ENCODE measurements around the gene PKNOX2. TPM values are rescaled to one million over a fixed set of nuclear protein-coding genes. Genes with fewer than 3 reads are reported as not detected.

Gene PKNOX2
- total RNA-seq, 1 donor from 2014 or later = 4.0 TPM

DNA sequence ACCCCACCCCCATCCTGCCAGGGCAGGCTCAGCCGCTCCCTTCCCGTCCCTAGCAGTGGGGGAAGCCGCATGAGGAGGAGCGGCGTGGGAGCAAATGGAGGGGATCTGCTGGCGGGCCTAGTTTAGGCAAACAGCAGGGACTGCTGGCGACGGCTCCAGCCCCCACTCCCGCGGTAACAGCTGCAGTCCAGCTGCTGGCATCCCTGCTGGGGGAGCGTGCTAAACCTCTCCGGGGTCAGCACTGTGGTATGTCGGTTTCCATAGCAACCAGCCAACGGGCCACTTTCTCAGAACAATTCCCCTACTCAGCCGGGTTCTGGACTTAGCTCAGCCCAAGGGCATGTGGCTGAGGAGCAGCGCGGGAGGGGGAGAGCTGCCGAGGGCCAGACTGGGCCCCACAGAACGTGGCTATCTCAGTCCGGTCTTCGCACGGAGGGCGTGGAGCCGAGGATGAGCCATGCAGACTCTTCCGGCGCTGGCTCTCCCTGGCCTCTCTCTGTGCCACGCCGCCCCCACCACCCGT is 98.8 kb downstream of the PKNOX2 start:
- peak; percentile 93 for DNase-seq

DNA sequence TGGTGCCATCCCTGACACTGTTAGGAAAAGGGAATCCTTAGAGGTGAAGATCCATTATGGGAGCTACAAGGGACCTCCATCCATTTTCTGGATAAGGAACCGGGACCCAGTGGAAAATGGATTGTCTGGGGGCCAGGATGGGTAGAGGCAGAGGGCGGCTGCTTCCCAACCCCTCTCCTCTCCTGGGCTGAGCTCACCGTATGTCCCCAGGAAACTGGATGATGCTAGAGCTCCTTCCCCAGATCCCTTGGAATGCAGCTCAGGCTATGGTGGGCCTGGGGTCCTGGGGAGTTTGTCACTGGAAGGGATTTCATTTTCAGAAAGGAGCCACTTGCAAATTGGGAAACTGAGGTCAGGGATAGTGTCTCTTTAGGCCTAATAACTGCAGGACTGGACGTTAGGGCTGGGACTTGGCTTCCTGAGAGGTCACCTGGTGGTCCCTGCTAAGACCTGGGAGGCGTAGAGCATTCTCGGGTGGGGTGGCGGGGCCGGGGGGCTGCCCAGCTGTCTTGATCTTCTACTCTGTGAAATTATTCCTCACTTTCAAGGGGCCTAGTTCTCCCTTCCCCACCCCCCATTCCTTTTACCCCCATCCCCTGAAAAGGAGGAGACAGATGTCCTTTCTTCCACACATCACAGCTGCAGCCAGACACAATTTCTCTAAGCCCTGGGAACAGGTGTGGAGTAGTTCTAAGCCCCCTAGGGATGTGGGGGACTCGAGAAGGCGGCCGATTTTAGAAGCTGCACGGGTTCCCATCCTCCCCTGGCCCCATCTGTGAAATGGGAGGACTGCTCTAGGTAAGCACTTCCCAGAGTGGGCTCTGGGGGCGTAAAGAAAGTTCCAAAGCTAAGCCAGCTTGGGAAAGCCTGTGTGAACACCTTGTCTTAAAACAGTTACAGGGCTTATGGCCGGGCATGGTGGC is 99.8 kb downstream of the PKNOX2 start:
- no peak for DNase-seq

DNA sequence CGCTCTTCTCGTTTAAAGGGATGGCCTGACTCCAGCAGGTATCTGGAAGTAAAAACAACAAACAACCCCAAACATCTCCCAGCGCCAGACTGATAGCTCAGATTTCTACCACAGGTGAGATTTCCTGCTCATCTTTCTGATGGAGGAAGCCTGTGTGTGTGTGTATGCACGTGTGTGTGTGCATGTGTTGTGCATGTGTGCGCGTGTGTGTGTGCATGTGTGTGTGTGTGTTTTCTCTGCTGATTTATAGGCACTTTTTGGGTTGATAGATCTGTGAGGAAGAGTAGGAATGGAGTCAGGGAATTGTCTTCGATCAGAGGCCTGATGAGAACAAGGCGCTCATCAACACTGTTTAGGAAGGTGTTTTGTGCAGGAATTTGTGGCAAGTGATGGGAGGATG is 103.0 kb downstream of the PKNOX2 start:
- no peak for DNase-seq

DNA sequence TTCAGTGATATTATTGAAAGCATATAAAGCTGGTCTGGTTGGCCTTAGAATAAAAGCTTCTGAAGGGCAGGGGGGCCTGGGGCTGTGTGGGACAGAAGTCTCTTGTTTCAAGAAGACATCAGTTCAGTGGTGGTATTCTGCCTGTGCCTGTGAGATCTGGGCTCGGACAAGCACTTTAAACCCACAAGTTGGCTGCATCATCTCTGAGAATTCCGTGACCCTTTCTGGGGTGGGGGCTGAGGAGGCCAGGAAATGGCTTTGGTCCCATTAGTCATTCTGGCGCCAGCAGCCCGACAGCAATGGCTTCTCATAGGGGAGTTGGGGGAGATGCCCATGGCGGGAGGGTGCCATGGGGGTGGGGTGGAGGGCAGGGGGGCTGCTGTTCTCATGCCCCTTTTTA is 104.1 kb downstream of the PKNOX2 start:
- no peak for DNase-seq

DNA sequence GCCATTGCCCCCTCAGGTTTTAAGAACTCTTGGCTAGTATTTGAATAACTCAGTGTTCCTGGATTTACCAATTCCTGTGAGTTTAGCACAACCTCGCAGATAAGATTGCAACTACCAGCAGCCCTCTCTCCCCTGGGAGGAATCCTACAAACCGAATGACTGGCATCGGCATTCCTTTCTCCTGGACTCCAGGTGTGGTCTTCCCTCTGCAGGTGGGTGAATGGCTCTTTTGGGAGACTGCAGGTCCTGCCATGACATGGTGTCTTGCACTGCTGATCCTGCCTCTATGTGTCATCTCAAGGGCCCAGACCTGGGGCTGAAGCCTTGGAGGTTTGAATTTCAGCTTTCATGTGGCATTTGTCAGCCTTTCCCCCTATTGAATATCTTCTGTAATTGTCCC is 105.6 kb downstream of the PKNOX2 start:
- no peak for DNase-seq

DNA sequence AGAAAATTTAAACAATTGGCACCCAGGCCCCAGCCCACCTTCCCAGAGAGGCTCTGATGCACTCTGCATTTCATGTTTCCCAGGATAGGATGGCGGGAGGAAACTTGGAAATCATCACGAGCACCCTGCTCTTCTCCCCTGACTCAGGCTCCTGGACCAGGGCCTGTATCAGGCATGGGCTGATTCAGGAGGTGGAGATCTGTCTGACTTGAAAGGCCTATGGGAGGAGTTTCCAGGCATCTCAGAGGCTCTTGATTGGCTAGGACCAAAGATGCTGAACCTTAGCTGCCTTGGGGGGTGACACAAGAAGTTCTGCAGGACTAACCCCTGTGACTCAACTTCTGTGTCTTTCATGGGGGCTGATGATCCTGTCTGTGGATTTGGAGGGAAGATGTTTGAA is 106.2 kb downstream of the PKNOX2 start:
- DNase-seq = no peak

DNA sequence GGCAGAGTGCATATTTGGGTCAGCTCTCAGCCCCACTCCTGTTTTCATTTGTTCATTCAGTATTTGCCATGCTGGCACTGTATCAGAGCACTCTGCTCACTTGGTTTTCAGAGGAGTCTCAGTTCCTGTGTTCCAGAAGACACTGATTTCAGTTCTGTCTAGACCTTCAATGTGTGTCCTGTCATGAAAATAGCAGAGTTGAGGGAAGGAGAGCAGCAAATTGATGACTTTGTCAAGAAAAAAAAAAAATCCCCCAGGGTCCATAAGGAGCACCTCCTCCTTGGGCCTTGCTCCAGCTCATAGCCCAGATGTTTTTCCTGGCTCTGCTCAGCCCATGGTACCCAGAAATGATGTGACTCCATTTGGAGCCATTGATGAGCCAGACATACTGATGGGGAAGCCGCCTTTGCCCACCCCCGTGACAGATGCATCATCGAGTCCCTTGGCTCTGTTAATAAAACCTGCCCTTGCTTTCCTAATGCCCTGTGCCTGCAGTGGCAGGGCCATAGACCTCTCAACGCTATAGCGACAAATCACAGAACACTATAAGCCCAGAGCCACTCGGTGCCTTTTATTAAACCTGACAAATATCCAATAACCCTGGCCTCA is 107.0 kb downstream of the PKNOX2 start:
- DNase-seq = no peak

DNA sequence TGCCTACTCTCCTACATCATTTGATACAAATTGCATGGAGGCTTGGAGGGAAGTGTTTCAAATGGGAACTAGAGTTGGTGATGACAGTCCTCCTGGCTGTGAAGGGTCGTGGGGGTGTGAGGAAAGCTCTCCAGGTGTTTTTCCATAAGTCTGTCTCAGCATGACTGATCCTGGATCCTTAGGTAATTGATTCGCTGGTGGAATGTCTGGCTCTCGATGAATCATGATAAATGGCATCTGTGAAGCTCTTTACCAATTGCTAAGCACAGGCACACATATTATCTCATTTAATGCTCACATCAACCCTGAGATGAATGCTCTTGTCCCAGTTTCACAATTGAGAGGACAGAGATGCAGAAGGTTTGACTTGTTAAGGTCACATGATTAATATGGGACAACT is 107.5 kb downstream of the PKNOX2 start:
- DNase-seq = no peak

DNA sequence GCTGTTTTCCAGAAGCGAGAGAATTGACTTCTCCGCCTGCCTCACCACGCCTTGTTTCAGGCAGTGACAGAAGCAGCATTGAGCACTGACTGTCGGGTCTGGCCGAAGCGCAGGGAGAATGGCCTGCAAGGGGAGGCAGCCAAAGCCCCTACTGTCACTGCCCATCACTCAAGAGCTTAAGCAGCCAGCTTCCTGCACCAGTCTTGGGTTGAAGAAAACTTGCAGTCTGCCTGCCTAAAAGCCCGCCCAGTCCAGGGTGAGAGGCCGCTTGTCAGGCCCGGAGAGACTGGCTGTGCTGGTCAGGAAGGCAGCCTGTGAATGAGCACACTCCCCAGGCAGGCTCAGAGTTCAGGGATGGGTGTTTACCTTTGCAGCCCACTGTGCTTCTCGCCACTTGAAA is 108.3 kb downstream of the PKNOX2 start:
- no peak for DNase-seq

DNA sequence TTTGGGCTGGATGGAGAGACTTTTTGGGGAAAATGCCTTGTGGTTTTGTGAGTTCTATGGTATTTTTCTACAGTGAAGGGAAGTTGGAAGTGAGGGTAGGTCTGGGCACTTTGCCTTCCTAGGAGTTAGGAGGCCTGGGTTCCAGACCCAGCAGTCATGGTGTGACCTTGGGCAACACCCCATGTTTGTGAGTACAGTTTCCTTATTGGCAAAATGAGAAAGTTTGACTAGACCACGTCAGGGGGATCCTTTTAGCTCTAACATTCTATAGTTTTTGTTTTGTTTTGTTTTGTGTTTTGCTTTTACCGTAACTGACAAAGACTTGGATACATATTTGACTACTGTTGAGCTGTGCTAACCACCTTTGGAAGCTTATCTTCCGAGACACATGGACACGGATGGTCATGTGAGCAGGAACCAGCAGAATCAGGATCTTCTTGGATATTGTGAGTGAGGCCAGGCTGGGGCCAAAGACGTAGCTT is 109.0 kb downstream of the PKNOX2 start:
- DNase-seq = no peak

DNA sequence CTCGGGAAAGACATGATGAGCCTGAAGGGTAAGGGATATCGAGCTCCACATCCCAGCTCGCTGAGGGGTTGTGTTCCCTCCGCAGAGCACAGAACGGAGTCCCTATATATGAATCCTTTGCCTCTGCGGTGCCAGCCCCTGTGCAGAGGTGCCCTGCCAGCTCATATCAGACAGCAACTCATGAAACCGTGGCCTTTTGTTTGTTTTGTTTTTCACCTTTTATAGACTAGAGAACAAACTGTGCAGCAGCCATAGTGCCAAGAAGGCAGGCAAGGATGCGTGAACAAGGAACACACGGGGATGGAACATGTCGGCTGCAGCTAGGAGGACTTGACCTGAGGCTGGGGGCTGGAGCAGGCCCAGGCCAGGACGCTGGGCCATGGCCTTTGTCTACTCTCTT is 109.8 kb downstream of the PKNOX2 start:
- no peak for DNase-seq

DNA sequence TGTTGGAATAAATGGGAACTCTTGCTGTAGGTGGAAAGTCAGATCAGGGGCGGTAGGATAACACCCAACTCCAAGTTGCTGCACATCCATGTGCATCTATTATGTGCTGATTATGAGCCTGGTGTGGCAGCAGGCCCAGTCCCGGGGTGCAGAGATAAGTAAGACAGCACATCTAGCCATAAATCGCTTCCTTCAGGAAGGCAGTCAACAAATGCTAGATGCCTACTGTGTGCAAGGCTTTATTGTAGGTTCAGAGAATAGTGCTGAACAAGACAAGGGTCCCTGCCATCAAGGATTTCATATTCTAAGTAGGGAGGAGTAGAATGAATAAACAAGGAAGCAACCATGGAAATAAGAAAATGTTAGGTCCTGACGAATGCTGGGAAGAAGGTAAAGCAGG is 110.2 kb downstream of the PKNOX2 start:
- DNase-seq = no peak

DNA sequence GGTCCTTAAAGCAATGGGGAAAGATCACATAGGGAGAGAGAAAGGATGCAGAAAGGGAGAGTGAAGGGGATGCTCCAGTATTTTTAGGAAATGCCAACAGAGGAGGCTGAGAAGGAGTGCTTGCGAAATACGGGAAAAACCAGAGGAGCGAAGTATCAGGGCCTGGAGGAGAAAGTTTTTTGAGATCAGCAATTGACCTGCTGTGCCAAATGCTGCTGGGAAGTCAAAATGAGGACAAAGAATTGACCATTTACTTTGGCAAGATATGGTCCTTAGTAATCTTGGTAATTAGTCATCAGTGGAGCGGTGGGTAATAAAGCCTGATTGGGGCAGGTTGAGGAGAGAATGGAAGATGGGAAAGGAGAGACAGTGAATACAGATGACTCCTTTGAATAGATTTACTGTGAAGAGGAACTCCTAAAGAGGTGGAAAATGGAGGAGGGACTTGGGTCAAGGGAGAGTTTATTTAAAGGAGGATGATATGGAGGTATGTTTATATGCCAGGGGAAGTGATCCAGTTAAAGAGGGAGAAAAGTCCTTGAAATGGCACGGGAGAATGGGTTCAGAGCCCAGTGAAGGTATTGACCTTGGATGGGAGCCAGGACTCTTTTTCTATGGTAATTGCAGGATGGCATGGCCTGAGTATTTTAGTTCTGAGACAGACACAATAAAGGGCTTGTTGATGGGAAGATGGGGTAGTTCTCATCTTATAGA is 111.5 kb downstream of the PKNOX2 start:
- no peak for DNase-seq

DNA sequence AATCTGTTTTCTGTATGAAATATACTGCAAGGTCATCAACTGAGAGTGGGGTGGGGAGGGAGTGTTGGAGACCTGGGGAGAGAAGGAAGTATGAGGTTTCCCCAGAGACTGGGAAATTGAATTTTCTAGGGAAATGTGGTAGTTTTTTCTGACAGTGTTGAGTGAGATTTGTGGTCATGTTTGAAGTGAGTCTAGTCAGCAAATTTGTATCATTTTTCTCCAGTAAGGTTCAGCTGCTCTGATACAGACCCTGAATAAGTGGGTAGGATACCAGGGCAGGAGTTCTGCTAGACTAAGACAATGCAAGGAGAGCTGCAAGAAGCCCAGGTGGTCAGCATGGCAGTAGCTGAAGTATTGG is 112.0 kb downstream of the PKNOX2 start:
- DNase-seq = no peak

DNA sequence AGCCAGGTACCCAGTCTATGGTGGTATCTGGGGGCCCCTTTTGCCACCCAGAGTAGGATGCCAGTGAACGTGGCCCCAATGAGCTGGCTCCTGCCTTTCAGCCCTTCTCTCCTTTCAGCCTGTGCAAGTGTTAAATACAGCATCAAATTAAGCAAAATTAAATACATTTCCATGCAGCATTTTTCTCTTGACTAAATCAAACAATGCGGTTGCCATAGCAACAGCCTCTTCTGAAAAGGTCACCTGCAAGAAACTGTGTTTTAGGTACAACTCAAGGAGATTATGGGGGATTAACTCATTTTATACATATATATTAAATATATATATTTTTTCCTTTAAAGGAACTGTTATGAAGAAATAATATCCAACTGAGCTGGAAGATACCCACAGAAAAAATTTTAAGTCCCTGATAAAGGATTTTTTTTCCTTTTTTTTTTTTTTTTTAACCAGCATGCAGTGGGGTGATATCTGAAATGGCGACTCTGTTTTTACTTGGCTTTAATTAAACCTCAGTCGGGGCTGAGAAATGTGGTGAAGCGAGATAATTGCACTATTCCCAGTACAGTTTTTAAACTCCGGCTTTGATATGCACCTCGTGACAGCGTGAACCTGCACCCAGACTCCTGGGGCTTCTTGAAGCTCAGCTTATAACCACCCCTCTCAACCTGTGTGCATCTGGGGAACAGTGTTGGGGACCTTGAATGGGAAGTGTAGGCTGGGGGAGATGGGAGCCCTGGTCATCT is 115.3 kb downstream of the PKNOX2 start:
- no peak for DNase-seq

DNA sequence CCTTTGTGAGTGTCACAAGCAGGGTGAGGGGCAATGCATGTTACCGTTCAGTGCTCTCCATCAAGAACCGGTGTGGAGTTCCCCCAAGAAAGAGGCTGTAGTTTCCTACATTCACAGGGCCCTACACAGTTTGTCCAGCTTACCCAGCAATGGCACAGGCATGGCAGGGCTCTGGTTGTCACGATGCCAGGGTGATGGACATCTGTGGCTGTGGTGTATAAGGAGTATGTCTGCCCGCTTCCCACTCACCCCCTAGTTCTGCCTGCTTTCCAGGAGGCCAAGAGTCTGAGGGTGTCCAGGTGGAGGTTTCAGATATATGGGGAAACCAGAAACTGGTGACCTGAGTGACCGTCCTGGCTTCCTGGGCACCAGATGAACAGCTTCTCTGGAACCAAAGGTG is 116.1 kb downstream of the PKNOX2 start:
- DNase-seq = no peak

DNA sequence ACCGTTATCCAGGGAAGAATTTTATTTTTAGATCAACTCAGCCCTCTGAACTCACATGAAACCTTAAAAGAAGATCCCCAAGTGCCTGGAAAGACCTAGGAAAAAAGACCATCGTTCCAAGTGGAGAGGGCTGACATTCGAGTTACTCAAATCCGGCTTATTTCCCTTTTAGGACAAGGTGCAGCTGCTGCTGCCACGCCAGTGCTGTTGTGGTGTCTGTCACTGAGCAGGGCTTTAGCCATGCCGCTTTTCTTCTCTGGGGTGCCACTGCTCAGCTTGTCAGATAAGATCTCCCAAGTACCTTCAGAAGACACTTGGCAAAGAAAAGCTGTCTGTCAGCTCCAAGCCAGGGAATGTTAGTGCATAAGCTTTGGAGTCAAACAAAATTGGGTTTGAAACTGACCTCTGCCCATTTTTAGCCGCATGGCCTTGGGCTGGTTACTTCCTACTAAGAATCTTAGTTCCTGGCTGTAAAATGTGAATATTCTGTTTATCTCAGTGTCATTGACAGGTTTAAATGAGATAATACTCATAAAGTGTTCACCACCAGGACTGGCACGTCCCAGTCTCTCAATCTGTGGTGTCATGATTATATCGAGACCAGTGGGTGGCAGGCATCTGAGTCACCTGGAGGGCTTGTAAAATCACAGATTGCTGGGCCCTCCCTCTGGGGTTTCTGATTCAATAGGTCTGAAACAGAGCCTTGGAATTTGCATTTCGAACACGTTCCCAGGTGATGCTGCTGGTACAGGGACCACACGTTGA is 117.5 kb downstream of the PKNOX2 start:
- no peak for DNase-seq

DNA sequence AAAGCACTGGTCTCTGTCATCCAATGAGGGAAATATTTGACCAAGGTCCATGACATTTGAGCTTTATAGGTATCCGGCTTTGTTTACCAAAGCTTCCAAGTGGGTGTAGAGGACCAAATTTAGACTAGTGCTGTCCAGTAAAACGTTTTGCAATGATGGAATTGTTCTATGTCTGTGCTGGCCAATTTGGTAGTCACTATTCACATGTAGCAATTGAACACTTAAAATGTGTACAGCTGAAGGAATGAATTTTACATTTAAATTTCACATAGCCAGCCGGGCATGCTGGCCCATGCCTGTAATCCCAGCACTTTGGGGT is 118.0 kb downstream of the PKNOX2 start:
- no peak for DNase-seq

DNA sequence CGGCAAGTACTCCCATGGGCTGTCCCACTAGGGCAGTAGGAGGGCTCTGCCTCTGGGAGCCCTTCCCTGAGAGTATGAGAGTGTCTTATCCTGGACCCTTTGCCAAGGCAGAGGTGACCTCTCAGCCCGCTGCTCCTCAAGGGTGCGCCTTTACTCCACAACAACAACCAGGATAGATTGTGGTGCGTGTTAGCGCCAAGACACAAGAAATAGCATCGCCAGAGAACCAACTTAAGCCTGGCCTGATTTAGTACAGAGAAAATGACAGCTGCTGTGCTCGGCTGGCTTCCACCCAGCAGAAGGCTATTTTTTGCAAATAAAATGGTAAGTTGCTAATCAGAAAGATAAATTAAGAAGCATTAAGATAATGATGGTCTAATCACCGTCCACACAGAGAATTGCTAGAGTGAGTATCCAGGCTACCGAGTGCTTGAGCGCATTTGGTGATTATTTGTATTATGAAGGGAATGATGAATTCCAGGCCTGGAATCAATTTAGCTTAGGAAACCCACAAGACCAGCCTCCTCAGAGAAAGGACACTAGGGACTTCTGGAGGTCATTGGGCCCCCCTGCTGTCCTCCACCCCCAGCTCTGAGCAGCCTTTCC is 119.8 kb downstream of the PKNOX2 start:
- DNase-seq = peak; percentile 22

DNA sequence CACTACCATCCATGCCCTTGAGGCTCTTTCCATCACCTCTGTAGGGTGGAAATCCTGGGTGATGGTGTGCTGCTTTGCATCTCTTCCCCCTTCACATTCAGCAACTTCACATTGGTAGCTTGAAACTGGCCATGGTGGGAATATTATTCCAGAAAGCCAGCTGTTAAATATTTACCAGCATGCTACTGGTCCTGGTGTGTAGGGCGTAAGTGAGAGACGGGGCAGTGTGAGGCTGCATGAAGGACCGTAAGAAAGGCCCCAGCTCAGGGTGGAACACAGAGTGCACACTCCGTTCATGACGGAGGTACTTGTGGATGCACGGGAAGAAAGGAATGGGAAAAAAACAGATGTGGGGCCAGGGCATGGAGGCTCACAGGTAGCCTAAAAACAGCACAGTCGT is 121.3 kb downstream of the PKNOX2 start:
- DNase-seq = no peak

DNA sequence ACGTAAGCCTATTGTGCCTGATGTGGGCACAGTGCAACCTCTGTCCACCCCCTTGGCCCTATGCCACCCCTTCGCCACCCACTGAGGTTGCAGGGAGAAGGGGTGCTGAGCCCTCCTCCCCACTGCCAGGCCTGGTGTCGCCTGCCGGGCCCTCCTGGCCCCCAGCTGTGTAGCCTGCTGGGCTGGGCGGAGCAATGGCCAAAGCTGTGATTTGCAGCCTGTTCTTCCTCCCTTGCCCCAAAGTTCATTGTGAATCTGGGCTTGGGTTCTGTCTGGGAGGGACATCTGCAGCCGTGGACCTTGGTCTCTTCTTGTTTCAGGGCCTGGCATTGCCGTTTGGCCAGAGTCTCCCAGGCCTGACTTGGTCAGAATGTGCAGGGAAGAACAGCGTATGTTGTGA is 121.9 kb downstream of the PKNOX2 start:
- DNase-seq = no peak
